HTR-8/SVneo (cell line): ENCODE measurements around the gene DYSF.
A peak's percentile ranks its signal among the peaks of the same experiment; 100 is the strongest.
"Not testable (repeated sequence)": the region's sequence is repeated elsewhere in the genome, so short reads cannot be mapped to it uniquely, and the experiment has no call there.

ENCODE experiments used
- DNase-seq: peaks from one replicate; pipeline ENCODE4 v3.0.0; 2011; ENCODE audit warnings: low spot score, mixed read lengths; ENCODE audit not compliant: insufficient read length
- FAIRE-seq: peaks from 2 replicates; lab custom pipeline; 2011; peaks lifted over from hg19 to GRCh38; lab: Jason Lieb, UNC

Gene DYSF

DNA sequence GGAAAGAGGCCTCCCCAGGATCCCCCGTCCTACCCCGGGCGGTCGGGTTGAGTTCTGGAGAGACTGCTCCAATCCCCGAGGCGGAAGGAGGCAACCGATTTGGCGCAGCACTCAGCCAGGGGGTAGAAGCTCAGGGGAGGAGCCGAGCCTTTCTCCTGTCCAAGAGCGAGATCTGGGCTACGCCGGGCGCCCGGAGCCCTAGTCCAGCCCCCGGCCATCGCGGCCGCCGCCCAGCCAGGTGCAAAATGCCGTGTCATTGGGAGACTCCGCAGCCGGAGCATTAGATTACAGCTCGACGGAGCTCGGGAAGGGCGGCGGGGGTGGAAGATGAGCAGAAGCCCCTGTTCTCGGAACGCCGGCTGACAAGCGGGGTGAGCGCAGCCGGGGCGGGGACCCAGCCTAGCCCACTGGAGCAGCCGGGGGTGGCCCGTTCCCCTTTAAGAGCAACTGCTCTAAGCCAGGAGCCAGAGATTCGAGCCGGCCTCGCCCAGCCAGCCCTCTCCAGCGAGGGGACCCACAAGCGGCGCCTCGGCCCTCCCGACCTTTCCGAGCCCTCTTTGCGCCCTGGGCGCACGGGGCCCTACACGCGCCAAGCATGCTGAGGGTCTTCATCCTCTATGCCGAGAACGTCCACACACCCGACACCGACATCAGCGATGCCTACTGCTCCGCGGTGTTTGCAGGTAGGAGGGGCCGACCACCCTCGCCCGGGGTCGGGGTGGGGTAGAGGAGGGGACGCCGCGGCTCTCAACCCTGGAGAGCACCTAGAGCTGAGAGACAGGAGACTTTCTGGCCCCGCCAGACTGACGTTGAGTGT, at the start of gene DYSF:
TSS of gene DYSF (plus strand) at position 158 of the 817 bp plus-strand sequence.
- DNase-seq (no peak), FAIRE-seq (no peak)

DNA sequence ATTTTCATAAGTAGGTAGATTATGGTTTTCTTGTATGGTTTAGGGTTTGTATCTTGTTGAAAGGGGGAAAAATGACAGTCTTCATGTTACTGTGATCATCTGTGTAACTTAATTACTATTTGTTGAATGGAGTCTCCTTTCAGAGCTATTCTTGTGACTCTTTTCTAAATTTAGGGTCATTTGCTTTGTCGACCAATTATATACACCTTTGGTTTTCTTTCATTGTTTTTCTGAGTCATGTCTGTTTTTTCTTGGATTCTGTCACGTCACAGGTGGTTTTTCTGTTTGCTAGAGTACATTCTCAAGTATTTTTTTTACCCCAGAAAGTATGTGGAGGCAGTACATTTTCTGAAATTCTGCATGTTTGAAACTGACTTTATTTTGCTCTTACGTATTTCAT, 43.8 kb upstream of the DYSF start:
- FAIRE-seq: no peak
- no peak for DNase-seq

DNA sequence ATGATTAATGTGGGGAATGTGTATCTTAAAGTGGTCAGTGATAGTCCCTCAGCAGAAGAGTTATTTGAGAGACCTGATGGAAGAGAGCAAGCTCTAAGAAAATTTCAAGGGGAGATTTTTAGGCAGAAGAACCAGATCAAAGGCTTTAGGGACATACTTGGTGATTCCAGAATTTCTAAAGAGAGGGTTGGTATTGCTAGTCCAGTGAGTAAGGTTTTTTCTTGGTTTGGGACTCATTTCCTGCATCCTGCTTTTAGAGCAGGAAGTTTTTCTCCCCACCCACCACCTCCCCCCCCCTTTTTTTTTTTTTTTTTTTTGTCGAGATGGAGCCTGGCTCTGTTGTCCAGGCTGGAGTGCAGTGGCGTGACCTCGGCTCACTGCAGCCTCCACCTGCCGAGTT, 42.7 kb upstream of the DYSF start:
- no peak for DNase-seq
- FAIRE-seq: no peak

DNA sequence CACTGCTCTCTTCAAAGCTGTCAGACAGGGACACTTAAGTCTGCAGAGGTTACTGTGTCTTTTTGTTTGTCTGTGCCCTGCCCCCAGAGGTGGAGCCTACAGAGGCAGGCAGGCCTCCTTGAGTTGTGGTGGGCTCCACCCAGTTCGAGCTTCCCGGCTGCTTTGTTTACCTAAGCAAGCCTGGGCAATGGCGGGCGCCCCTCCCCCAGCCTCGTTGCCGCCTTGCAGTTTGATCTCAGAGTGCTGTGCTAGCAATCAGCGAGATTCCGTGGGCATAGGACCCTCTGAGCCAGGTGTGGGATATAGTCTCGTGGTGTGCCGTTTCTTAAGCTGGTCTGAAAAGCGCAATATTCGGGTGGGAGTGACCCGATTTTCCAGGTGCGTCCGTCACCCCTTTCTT, 36.5 kb upstream of the DYSF start:
- not testable (repeated sequence) for FAIRE-seq, DNase-seq

DNA sequence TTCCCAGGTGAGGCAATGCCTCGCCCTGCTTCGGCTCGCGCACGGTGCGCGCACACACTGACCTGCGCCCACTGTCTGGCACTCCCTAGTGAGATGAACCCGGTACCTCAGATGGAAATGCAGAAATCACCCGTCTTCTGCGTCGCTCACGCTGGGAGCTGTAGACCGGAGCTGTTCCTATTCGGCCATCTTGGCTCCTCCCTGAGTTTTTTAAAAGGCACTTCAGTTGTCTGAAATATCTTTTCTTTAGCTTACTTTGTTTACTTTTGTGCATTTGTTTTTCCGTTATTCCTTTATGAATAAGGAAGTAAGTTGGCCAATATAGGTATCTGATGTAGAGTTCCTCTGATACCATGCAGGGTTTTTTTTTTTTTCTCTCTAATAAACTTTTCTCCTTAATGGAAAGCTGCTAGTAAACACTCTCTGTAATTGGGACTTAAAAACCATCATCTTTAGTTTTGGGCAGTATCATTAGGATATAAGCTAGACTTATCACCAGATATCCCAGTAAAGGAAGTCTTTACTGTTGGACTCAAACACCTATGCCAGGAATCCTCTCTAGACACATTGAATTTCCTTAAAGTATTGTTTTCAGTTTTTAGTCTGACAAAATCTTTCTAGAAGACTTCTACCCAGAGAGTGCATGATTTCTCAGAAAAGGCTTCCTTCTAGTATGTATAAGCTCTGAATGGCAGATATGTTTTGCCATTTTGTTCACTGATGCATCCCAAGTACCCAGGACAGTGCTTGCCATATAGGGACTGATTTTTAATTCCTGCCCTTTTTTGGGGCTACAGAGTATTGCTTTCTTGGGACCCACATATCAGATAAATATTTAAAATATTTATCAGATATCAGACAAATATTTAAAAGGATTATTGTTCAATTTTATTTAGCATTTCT, 35.8 kb upstream of the DYSF start:
- no peak for FAIRE-seq

DNA sequence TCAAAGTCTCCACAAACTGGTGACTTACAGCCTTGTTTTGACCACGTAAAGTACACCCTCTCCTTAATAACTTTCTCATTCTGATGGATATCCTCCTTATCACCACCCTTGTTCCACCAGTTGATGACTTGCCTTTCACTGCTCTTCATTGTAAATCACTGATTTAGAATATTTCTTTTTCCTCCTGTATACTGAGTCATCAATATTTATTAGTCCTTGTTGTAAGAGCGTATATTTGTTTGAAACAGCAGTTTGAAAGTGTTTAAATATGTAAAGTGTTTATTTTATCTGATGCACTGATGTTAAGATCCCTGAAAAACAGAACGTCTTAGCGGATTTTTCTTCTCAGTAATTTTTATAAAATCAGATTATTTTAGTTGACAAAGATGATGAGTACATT, 34.2 kb upstream of the DYSF start:
- FAIRE-seq: no peak
- DNase-seq: no peak

More for the DNA sequence above, 35.8 kb upstream of the DYSF start:
- no peak for DNase-seq

DNA sequence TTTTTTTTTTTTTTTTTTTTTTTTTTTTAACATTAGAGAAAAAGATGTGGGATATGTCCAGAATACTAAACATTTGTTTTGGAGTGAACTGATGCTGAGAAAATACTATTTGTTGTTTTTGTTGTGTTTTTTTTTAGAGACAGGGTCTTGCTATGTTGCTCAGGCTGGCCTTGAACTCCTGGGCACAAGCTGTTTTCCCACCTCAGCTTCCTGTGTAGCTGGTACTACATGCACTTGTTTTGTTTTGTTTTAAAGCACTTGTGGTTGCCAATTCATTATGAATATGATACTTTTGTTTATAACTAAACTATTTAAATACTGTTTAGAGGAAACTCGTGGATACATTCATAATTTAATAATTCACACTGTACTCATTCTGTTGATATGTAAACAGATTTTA, 33.4 kb upstream of the DYSF start:
- FAIRE-seq (no peak), DNase-seq (no peak)

DNA sequence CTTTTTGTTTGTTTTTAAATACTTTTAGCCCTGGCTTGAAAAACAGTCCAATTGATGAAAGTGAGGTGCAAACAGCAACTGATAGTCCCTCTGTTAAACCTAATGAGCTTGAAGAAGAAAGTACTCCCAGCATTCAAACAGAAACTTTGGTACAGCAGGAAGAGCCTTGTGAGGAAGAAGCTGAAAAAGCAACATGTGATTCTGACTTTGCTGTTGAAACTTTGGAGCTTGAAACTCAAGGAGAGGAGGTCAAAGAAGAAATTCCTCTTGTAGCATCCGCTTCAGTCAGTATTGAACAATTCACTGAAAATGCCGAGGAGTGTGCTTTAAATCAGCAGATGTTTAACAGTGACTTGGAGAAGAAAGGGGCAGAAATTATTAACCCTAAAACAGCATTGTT, 30.6 kb upstream of the DYSF start:
- no peak for FAIRE-seq

DNA sequence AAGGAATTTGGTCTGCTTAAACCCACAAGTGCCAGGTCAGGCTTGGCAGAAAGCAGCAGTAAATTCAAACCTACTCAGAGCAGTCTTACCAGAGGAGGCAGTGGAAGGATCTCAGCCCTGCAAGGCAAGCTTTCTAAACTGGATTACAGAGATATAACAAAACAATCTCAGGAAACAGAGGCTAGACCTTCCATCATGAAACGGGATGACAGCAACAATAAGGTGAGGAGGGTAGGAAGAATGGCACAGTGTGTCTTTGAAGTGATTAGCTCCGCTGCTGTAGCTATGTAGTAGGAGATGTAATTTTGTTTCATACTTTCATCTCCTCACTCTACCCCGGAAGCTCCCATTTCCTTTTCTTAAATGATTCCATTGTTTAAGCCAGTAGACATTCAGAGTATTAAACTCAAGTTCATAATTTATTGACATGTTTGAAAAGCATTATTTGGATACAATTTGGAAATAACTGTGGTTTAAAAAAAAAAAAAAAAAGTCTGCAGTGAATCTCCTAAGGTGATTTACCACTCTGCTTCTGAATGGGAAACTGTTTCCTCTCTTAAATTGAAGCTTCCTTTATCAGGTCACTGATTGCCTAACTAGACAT, 29.4 kb upstream of the DYSF start:
- FAIRE-seq (peak; percentile 36), DNase-seq (no peak)

More for the DNA sequence above, 30.6 kb upstream of the DYSF start:
- DNase-seq: no peak

DNA sequence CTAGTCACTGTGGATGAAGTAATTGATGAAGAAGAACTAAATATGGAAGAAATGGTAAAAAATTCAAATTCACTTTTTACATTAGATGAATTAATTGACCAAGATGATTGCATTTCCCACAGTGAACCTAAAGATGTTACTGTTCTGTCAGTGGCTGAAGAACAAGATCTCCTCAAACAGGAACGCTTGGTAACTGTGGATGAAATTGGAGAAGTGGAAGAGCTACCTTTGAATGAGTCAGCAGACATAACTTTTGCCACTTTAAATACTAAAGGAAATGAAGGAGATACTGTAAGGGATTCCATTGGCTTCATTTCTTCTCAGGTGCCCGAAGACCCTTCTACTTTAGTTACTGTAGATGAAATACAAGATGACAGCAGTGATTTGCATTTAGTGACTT, 26.6 kb upstream of the DYSF start:
- FAIRE-seq (peak; percentile 26), DNase-seq (no peak)

DNA sequence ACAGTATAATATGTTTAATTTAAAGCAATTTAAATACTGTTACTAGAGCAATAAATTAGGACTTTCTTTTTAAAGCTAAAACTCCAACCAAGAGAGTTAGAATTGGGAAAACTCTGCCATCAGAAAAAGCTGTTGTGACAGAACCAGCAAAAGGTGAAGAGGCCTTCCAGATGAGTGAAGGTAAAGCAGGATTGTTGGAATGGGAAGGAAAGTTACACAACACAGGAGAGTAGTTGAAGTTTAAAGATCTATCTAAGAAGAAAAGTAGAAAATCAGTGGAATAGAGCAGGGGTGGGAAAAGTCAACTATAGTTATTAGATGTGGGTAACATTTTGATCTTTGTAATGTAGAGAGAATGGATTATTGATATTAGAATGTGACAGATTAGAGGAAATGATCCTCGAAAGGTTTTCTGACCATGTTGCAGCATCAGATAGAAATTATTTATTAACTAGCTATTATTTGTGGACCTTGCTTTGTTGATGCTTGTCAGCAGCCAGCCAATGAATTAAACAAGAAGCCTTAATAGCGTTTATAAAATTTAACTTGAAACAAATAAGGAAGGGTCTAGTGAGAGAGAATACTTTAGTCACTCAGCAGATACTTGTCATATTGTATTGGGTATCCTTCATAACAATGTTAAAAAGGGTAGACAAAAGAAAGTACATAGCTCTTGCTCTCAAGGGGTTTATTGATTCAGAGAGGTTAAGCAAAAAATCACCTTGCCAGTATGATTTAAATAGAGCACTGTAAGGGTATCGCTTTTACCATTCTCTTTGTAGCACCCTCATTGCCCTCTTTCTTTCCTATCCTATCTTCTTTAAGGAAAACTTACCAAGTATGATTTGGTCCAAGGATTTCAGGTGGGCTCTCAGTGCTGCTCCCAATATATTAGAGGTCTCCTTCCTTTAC, 24.6 kb upstream of the DYSF start:
- FAIRE-seq (no peak), DNase-seq (no peak)

DNA sequence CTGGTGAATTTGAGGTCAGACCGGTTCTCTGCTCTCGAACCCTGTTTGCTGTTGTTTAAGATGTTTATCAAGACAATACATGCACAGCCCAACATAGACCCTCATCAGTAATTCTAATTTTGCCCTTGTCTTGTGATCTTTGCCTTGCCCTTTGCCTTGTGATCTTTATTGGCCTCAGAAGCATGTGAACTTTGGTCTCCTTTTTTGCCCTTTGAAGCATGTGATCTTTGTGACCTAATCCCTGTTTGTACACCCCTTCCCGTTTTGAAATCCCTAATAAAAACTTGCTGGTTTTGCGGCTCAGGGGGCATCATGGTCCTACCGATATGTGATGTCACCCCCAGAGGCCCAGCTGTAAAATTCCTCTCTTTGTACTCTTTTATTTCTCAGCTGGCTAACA, 8.2 kb upstream of the DYSF start:
- not testable (repeated sequence) for FAIRE-seq, DNase-seq

DNA sequence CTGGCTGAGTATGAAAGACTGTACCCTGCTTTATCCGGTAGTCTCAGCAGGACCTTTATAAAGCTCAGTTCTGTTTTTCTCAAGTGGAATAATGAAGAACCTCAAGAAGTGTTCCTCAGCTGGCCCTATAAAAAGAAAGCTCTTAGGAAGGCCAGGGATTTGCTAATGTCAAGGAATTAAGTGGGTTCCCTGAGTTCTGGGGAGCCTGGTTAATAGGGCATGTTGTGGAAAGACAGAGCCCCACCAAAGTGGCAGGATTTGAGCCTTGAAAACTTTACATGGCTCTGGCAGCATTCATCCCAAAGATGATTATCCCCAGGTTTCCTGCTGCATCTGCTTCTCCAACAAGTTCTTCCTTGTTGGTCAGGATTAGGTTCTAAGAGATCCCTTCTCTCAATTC, 6.9 kb upstream of the DYSF start:
- no peak for DNase-seq
- no peak for FAIRE-seq

DNA sequence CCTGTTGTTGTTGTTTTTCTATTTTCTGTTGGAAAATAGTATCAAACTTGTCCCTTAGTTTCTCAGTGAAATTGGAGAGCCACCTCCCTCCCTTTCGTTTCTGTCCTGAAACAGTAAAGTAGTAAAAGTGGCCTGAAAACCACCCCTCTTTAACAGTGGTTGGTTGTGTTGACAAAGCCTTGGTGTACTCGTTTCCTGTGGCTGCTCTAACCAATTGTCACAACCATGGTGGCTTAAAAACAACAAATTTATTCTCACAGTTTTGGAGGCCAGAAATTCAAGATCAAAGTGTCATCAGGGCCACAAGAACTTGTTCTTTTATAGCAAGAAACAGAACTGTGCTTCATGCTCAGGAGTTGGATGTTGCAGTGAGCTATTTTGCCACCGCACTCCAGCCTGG, 4.0 kb upstream of the DYSF start:
- FAIRE-seq (no peak), DNase-seq (no peak)

DNA sequence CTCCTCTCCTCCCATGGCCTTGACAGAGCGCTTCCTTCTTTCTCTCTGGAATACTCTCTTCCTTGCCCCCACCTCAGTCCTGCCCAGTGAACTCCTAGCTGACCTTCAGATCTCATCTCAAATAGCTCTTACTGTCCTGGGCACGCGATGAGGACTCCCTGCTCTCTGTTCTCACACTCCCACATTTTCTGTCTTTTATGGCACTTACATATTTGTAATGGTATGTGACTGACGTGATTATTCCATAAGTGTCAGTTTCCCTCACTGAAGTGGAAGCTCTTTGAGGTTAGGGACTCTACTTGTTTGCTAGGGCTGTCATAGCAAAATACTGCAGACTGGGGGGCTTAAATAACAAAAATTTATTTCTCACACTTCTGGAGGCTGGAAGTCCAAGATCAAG, 1.7 kb upstream of the DYSF start:
- no peak for DNase-seq
- no peak for FAIRE-seq

DNA sequence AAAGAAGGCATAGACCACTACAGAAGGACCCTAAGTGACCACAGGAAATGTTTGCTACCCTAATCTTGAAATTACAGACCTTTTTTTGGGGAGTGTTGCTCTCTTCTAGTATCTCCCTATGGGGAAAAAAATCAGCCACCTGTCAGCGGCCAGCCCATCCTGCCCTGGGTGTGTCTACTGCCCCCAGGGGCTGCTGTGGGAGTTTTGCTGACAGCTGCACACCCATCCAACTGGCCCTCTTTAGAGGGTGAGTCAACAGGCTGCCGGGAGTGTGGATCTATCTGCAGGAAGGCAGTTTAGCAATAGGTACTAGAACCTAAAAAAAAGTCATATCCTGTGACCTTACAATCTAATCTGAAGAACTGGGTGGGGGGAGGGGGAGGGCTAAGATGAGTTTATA, 796 bp upstream of the DYSF start:
- DNase-seq: peak; percentile 86

DNA sequence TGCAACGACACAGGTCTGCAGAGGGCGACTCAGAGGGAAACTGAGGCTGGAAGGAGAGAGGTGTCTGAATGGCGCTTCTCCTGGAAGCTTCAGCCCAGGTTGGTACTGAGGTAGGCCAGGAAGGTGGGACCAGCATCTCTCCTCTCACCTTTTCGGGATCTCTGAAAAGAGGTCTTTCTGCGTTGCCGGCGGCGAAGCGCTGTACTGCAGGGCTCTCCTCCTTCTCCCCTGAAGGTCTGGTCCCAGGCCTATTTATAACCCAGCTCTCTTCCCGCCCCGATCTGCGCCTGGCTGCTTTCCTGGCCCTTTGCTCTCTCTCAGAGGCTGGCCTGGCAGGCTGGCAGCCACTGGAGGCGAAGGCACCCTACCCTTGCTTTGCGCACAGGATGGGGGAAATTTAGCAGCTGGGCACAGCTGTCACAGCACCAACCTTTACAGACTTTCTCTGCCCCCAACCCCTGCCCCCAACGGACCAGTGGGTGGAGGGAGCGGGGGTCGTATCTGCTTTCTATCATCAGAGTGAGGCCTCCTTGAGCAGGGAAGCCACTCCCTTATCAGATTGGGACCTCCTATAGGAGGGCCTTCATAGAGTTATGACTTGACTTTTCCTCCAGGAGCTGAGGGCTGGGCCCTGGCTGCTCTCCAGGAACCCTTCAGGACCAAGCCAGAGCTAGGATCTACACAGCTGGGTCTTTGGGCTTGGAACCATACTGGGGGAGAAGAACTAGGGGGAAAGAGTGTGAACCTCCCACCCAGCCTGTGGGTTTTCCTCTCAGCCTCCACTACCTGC, 1.1 kb downstream of the DYSF start:
- DNase-seq (no peak), FAIRE-seq (no peak)

More for the DNA sequence above, 796 bp upstream of the DYSF start:
- FAIRE-seq: peak; percentile 66

DNA sequence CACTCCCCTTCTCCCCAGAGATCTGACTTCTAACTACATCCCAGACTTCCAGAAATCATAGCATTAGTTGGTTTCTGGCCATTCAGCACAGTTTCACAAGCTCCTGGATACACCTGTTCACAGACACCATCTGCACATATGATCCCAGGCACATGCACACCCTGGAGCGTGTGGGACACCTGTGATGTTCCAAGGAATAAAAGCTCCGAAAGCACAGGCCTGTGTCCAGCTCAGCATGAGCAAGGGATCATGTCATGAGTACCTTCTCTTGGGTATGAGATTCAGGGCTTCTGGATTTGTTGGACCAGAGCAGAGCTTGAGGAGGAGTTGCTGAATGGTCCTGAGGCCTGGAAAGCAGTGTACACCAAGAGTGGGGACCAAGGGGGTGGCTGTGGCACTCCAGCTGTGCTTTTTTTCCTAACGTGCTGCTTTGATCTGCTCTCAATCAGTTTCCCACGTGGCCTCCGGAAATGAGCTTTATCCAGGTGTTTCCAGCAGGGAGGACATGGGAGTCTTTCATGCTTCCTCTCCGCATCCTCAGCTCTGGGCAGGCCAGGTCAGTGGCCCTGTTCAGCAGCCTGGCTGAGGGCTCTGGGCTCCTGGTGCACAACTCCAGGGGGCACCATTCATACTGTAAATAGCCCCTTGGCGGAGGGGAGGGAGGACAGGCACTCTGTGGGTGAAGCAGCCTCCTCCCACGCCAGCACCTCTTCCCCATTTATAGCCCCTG, 1.8 kb downstream of the DYSF start:
- FAIRE-seq (peak; percentile 31), DNase-seq (no peak)
